Cerebellar nuclear complex (tissue), 1 donor: ENCODE measurements around the gene SEZ6L2.

Source experiments
- DNase-seq, 2 experiments: peaks; one replicate each; lab custom pipeline; 2025; lab: John Stamatoyannopoulos, UW

SEZ6L2 gene

DNA sequence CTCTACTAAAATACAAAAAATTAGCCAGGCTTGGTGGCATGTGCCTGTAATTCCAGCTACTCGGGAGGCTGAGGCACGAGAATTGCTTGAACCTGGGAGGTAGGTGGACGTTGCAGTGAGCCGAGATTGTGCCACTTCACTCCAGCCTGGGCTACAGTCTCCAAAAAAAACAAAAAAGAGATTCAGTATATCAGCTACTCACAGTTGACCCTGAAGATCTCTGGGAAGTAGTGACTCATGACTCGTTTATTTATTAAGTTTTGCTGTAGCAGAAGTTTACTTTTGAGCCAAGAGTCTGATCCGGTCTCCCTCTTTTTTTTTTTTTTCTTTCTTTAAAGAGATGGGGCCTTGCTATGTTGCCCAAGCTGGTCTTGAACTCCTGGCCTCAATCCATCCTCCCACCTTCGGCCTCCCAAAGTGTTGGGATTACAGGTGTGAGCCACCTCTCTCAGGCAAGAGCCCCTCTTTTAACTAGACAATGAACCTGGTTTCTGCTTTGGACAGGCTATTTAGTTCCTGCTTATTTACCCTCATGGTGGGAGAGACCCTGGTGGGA is 74.7 kb downstream of the SEZ6L2 start:
- DNase-seq = no peak

DNA sequence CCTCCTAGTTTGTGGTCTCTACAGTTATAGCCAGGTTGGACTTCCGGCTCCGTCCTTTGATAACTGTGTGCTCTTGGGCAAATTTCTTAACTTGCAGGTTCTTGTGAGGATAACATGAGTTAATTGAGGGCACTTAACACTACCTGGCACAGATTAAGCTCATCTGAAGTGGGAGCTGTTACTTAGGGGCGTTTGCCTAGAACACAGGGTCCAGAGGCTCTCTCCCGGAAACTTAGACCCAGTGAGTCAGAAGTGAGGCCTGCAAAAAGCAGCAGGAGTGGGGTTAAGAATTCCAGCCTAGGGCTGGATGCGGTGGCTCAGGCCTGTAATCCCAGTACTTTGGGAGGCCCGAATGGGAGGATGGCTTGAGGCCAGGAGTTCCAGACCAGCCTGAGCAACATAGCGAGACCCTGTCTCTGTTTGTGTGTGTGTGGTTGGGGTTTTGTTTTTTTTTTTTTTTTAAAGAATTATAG is 77.7 kb downstream of the SEZ6L2 start:
- DNase-seq = no peak
